Stimulated activated CD8-positive, alpha-beta memory T cell treated with anti-CD3 and anti-CD28 coated beads, Interleukin-2, amount 100 ng/mL, for 1 hour (primary cell): ENCODE results near the gene SULT2B1.
"Not testable (repeated sequence)": the region's sequence is repeated elsewhere in the genome, so short reads cannot be mapped to it uniquely, and the experiment has no call there.

Source experiments
- DNase-seq, 2 donors: peaks; one replicate each; pipeline ENCODE4 v3.0.0-alpha.2; 2020; ENCODE audit warnings: low read depth in 2 of 2

SULT2B1 gene

GRCh38 chr19:48558018-48558684, 6.2 kb downstream of the SULT2B1 start:
- DNase-seq, result no peak

GRCh38 chr19:48560095-48560530, 8.1 kb downstream of the SULT2B1 start:
- no peak for DNase-seq

DNA sequence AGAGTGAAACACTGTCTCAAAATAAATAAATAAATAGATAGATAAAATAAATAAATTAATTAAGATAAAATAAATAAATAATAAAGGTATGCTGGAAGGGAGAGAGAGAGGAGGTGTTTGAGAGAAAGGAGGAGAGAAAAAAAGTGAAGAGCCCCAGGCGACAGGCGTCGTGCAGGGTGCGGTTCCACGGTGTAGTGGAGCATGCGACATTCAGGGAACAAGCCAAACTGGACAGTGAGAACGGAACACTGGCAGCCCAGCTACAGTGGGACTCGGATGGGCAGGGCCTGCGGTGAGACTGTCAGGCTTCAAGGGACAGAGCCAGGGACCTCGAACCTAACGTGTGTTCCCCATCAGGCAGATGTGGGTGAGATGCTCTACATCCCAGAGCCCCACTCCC, 9.4 kb downstream of the SULT2B1 start:
- no peak for DNase-seq

- no peak for DNase-seq
Measured at GRCh38 chr19:48565090-48565489, 13.1 kb downstream of the SULT2B1 start.

DNA sequence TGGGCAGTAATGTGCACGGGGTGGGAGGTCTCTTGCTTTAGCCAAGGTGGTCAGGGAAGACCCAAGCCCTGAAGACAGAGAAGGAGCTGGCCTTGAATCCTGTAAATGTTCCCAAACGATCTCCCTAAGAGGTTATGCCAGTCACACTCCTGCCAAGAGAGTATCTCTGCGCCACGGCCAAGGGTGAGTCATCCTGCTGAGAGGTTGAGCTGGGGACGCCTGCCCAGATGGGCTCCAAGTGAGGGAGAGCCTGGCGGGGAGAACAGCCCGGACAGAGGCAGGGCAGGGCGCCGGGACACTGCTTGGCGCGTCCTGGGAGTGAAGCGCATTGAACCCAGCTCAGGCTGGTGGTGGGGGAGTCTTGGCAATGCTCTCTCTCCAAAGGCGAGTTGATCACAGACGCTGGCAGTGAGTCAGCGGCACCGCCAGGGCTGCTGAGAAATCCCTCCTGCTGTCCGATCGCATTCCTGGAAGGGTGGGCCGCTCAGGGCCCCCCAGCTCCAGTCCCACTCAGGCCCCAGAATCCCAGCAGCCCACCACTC, 16.4 kb downstream of the SULT2B1 start:
- no peak for DNase-seq

GRCh38 chr19:48569814-48570213, 17.8 kb downstream of the SULT2B1 start:
- no peak for DNase-seq

- no peak for DNase-seq
Measured at GRCh38 chr19:48571378-48572162, 19.6 kb downstream of the SULT2B1 start.

DNA sequence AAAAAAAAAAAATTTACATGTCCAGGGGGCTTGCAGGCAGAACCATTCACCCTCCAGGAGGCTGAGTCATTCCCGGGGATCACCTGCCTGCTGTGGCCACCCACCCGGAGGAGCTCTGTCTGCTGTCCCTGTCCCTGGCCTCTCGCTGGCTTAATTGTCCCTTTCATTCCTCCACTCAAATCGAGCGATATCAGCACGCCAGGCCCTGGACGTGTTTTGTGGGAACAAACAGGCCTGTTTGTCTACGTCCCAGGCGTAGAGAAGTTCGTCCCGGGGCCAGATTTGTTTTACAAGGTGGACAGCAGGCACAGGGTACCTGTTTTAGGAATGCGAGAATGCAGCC, 21.2 kb downstream of the SULT2B1 start:
- DNase-seq, result no peak

DNA sequence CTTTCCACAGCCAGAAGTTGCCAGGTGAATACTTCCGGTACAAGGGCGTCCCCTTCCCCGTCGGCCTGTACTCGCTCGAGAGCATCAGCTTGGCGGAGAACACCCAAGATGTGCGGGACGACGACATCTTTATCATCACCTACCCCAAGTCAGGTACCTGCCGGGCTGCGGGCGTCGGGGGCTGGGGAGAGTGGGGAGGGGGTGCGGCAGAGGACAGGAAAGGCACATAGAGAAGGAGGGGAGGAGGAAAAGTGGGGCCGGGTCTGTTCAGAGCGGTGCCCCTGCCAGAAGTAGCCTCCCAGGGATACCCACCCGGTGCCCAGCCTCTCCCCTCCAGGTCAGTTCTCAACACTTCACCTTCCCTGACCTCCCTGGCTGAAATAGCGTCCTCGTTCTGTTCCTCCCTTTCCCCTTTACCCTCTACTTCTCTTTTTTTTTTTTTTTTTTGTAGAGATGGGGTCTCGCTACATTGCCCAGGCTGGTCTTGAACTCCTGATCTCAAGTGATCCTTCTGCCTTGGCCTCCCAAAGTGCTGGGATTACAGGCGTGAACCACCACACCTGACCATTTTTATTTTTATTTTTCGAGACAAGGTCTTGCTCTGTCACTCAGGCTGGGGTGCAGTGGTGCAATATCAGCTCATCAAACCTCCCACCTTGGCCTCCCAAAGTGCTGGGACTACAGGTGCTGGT, 24.1 kb downstream of the SULT2B1 start:
- DNase-seq, result no peak

- DNase-seq, result not testable (repeated sequence)
Measured at GRCh38 chr19:48577908-48578307, 25.9 kb downstream of the SULT2B1 start.

DNA sequence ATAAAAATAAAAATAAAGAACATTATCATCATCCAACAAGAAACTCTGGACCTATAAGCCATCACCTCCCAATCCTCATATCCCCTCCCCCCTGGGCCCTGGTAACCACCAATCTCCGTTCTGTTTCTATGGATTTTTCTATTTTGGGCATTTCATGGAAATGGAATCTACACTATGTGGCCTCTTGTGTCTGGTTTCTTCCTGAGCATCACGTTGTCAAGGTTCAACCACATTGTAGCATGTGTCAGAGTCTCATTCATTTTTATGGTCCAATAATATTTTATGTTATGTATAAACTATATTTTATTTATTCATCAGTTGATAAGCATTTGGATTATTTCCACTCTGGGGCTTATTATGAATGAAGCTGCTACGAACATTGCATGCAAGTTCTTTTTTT, 26.9 kb downstream of the SULT2B1 start:
- no peak for DNase-seq

- no peak for DNase-seq
Measured at GRCh38 chr19:48582168-48582567, 30.2 kb downstream of the SULT2B1 start.

DNA sequence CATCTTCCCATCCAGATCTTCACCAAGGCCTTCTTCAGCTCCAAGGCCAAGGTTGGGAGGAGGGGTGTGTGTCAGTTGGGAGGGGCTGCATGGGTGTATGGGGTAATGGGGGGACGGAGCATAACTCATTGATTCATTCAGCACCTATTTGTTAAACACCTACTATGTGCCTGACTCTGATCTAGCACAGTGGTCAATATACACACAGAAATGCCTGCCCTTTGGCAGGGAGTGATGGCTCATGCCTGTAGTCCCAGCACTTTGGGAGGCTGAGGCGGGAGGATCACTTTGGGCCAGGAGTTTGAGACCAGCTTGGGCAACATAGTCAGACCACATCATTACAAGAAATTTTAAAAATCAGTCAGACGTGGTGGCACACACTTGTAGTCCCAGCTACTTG, 35.4 kb downstream of the SULT2B1 start:
- DNase-seq, result no peak

GRCh38 chr19:48588670-48589401, 36.9 kb downstream of the SULT2B1 start:
- peak; percentile 73 to 76 for DNase-seq

DNA sequence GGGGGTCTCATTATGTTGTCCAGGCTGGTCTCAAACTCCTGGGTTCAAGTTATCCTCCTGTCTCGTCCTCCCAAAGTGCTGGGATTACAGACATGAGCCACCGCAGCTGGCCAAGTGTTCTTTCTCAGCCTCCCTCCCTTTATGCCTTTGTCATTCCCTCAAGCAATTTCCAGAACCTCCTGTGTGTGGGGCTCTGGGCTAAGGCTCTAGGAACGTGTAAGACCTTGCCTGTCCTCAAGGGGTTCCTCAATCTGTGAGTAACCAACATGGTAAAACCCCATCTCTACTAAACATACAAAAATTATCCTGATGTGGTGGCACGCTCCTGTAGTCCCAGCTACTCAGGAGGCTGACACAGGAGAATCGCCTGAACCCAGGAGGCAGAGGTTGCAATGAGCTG, 39.0 kb downstream of the SULT2B1 start:
- DNase-seq, result no peak

DNA sequence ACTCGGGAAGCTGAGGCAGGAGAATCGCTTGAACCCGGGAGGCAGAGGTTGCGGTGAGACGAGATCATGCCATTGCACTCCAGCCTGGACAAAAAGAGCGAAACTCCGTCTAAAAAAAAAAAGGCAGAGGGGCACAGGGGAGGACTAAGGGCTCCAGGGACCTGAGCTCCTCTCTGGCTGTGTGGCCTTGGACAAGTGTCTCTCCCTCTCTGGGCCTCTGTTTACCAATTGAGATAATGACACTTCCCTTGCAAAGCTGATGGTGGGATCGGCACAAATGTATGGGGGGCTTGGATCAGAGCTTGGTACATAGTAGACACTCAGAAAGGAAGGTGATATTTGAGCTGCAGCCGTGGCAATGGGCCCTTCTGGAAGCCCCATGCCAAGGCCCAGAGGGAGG, 43.2 kb downstream of the SULT2B1 start:
- DNase-seq, result no peak

GRCh38 chr19:48595833-48596232, 43.9 kb downstream of the SULT2B1 start:
- DNase-seq, result no peak

DNA sequence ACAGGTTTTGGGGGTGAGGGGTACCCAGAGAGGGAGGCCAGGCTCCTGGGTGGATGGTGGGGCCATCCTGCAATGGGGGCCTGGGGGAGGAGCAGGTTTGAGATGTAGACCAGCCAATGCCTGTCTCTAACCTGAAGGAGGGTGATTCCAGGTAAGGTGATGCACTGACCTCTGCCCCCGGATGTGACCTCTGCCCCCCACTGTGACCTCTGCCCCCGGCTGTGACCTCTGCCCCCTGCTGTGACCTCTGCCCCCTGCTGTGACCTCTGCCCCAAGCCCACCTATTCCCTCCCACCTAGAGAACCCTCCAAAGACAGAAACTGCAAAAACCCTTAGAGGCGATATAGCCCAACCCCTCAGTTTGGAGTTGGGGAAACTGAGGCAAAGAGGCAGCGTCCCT, 44.3 kb downstream of the SULT2B1 start:
- DNase-seq, result no peak

DNA sequence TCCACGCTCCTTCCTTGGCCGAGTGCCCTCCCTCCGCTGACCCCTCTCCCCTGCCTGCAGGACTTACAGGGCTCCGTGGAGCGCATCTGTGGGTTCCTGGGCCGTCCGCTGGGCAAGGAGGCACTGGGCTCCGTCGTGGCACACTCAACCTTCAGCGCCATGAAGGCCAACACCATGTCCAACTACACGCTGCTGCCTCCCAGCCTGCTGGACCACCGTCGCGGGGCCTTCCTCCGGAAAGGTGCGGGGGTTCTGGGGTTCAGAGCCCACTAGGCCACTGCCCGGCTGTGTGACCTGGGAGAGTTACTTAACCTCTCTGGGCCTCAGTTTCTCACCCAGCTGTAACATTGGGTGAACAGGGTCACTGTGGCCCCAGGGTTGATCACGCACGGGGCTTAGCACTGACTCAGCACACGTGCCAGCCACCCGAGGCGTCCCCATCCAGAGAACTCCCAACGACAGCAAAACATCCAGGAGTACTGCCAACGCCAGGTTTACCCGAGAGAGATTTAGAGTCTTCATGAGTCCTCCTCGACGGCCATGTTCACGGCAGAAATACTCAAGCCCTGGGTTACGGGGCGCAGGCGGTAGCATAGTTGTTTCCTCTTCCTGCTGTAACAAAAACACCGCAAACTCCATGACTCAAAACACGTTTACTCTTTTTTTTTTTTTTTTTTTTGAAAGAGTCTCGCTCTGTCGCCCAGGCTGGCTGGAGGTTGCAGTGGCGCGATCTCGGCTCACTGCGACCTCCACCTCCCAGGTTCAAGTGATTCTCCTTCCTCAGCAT, 44.9 kb downstream of the SULT2B1 start:
- no peak for DNase-seq

DNA sequence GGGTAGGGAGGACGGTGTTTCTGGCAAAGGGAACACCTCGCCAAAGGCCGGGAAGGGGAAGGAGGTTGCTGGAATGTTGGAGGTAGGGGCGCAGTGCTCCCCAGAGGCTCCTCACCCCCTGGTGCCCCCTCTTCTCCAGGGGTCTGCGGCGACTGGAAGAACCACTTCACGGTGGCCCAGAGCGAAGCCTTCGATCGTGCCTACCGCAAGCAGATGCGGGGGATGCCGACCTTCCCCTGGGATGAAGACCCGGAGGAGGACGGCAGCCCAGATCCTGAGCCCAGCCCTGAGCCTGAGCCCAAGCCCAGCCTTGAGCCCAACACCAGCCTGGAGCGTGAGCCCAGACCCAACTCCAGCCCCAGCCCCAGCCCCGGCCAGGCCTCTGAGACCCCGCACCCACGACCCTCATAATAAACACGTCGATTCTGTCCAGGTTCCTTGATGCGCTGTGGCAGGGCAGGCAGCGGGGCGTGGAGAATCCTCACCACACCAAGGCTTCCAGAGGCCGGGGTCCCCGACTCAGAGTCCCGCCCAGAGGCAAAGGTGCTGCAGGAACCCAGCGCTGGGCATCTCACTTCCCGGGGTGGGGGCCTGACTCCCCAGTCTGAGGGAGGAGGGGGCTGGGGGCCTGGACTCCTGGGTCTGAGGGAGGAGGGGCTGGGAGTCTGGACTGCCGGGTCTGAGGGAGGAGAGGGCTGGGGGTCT, 47.2 kb downstream of the SULT2B1 start:
- DNase-seq, result no peak
